ENCODE data around the gene PLTP.
A peak's percentile ranks its signal among the peaks of the same experiment; 100 is the strongest.

- TF ChIP-seq KLF16 (tag by site-specific recombination; IDR thresholded peaks at IDR 0.05) (peak; percentile 69), CTCF (tag by site-specific recombination; IDR thresholded peaks at IDR 0.05) (no peak), ZNF677 (tag by site-specific recombination; IDR thresholded peaks at IDR 0.05) (no peak), ZNF280D (tag by site-specific recombination; IDR thresholded peaks at IDR 0.05) (no peak), ZNF274 (IDR thresholded peaks at IDR 0.05; ENCODE audit: low read length) (no peak), ZNF274 (tag by site-specific recombination; IDR thresholded peaks at IDR 0.05; ENCODE audit: borderline replicate concordance) (no peak), WT1 (tag by site-specific recombination; IDR thresholded peaks at IDR 0.05) (no peak), ZBTB49 (tag by site-specific recombination; IDR thresholded peaks at IDR 0.05; ENCODE audit: low read depth) (no peak), ZNF660 (tag by site-specific recombination; IDR thresholded peaks at IDR 0.05) (no peak), PBX3 (CRISPR knock-in tag; IDR thresholded peaks at IDR 0.05) (peak; percentile 97; the same call in 1 of the 2 replicates), ZNF248 (tag by site-specific recombination; IDR thresholded peaks at IDR 0.05) (no peak), BCL11A (tag by site-specific recombination; IDR thresholded peaks at IDR 0.05; ENCODE audit: low read depth) (no peak), ZNF324 (tag by site-specific recombination; IDR thresholded peaks at IDR 0.05) (no peak), YY1 (tag by site-specific recombination; IDR thresholded peaks at IDR 0.05) (peak; percentile 79), ZFP3 (tag by site-specific recombination; IDR thresholded peaks at IDR 0.05; ENCODE audit: low read depth) (no peak)
These were observed 30.8 kb downstream of the PLTP start, which contains the start of gene ZSWIM1 for GRCh38 chr20:45880988-45881788.
